ENCODE measurements around the gene EDAR.

- TF ChIP-seq, protein P1, sequence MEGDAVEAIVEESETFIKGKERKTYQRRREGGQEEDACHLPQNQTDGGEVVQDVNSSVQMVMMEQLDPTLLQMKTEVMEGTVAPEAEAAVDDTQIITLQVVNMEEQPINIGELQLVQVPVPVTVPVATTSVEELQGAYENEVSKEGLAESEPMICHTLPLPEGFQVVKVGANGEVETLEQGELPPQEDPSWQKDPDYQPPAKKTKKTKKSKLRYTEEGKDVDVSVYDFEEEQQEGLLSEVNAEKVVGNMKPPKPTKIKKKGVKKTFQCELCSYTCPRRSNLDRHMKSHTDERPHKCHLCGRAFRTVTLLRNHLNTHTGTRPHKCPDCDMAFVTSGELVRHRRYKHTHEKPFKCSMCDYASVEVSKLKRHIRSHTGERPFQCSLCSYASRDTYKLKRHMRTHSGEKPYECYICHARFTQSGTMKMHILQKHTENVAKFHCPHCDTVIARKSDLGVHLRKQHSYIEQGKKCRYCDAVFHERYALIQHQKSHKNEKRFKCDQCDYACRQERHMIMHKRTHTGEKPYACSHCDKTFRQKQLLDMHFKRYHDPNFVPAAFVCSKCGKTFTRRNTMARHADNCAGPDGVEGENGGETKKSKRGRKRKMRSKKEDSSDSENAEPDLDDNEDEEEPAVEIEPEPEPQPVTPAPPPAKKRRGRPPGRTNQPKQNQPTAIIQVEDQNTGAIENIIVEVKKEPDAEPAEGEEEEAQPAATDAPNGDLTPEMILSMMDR (IDR thresholded peaks at IDR 0.05), result no peak
- no peak for TF ChIP-seq POLR2A (IDR thresholded peaks at IDR 0.05)
- TF ChIP-seq POLR2AphosphoS5 (IDR thresholded peaks at IDR 0.05), result no peak
- no peak for TF ChIP-seq EP300 (IDR thresholded peaks at IDR 0.05)
Measured at GRCh38 chr2:109006971-109007370, 18.0 kb upstream of the EDAR start.

Measured in upper lobe of left lung (tissue), 4 donors.